Neural progenitor cell (in vitro differentiated cells): ENCODE data around the gene CERS3. TPM values are rescaled to one million over a fixed set of nuclear protein-coding genes. Genes with fewer than 3 reads are reported as not detected.

ENCODE experiments used
- DNase-seq: peaks from one replicate; pipeline ENCODE4 v3.0.0-alpha.2; 2016; ENCODE audit warnings: low spot score
- H2AFZ ChIP-seq: fragments of 200-600 bp; sonication (generic); replicated peaks from 2 replicates; pipeline ENCODE4 v1.6.1; 2016; ENCODE audit warnings: antibody characterized with exemption
- H3F3A ChIP-seq: fragments of 200-600 bp; sonication (generic); 2 replicates; pipeline ENCODE4 v1.6.1; 2016; ENCODE audit warnings: antibody characterized with exemption, low read depth
- H3K27ac ChIP-seq: fragments of 200-600 bp; sonication (generic); 2 replicates; pipeline ENCODE4 v1.5.1; 2016; ENCODE audit warnings: mild to moderate bottlenecking
- H3K27me3 ChIP-seq: fragments of 200-600 bp; sonication (generic); 2 replicates; pipeline ENCODE4 v1.6.1; 2016; ENCODE audit warnings: mild to moderate bottlenecking, moderate library complexity
- H3K36me3 ChIP-seq: fragments of 200-600 bp; sonication (generic); 2 replicates; pipeline ENCODE4 v1.5.1; 2016
- H3K4me1 ChIP-seq: fragments of 200-600 bp; sonication (generic); 2 replicates; pipeline ENCODE4 v1.6.1; 2016; ENCODE audit warnings: mixed run types
- H3K4me2 ChIP-seq: fragments of 200-600 bp; sonication (generic); 2 replicates; pipeline ENCODE4 v1.6.1; 2016
- H3K4me3 ChIP-seq: fragments of 200-600 bp; sonication (generic); 2 replicates; pipeline ENCODE4 v1.5.1; 2016
- H3K79me2 ChIP-seq: fragments of 200-600 bp; sonication (generic); 2 replicates; pipeline ENCODE4 v1.6.1; 2016; ENCODE audit warnings: low read depth
- H3K9ac ChIP-seq: fragments of 200-600 bp; sonication (generic); 2 replicates; pipeline ENCODE4 v1.6.1; 2016
- H3K9me3 ChIP-seq: fragments of 200-600 bp; sonication (generic); 2 replicates; pipeline ENCODE4 v1.5.1; 2016; ENCODE audit warnings: low read depth
- H4K20me1 ChIP-seq: fragments of 200-600 bp; sonication (generic); 2 replicates; pipeline ENCODE4 v1.6.1; 2016; ENCODE audit warnings: low read depth
- H3K27ac Mint-ChIP-seq: 3 replicates; pipeline ENCODE4 v1.8.0; 2021; ENCODE audit warnings: mixed read lengths
- H3K27me3 Mint-ChIP-seq: 2 replicates; pipeline ENCODE4 v1.8.0; 2022; ENCODE audit warnings: low read depth, mild to moderate bottlenecking, inconsistent platforms, moderate library complexity, mixed read lengths; ENCODE audit not compliant: insufficient read depth
- H3K36me3 Mint-ChIP-seq: 3 replicates; pipeline ENCODE4 v1.8.0; 2021; ENCODE audit warnings: mixed read lengths
- H3K4me1 Mint-ChIP-seq: 3 replicates; pipeline ENCODE4 v1.8.0; 2021; ENCODE audit warnings: mixed read lengths
- H3K4me3 Mint-ChIP-seq: 3 replicates; pipeline ENCODE4 v1.8.0; 2021; ENCODE audit warnings: mild to moderate bottlenecking, moderate library complexity, mixed read lengths
- H3K9me3 Mint-ChIP-seq: 3 replicates; pipeline ENCODE4 v1.8.0; 2020; ENCODE audit warnings: mixed read lengths
- EZH2 ChIP-seq: fragments of 200-600 bp; sonication (generic); IDR thresholded peaks from 2 replicates; pipeline ENCODE4 v1.6.1; 2017; ENCODE audit warnings: antibody characterized with exemption, mild to moderate bottlenecking, moderate library complexity
- EZH2phosphoT487 ChIP-seq: fragments of 200-600 bp; sonication (generic); IDR thresholded peaks from 2 replicates; pipeline ENCODE4 v1.6.1; 2017; ENCODE audit warnings: antibody characterized with exemption
- total RNA-seq: library from RNA; depleted of rRNA; stranded (reverse); fragments of >200 nt; gene quantifications from 2 replicates; pipeline ENCODE4 v1.2.3, GENCODE V29; 2015; ENCODE audit warnings: low replicate concordance
- TF ChIP-seq, protein P1 (sequence below): fragments of 200-600 bp; sonication (generic); IDR thresholded peaks from 2 replicates; pipeline ENCODE4 v1.5.1; 2017; ENCODE audit warnings: antibody characterized with exemption, mild to moderate bottlenecking

Gene CERS3
- 0.15 TPM in 1 of 2 replicates, not detected in the other for total RNA-seq

DNA sequence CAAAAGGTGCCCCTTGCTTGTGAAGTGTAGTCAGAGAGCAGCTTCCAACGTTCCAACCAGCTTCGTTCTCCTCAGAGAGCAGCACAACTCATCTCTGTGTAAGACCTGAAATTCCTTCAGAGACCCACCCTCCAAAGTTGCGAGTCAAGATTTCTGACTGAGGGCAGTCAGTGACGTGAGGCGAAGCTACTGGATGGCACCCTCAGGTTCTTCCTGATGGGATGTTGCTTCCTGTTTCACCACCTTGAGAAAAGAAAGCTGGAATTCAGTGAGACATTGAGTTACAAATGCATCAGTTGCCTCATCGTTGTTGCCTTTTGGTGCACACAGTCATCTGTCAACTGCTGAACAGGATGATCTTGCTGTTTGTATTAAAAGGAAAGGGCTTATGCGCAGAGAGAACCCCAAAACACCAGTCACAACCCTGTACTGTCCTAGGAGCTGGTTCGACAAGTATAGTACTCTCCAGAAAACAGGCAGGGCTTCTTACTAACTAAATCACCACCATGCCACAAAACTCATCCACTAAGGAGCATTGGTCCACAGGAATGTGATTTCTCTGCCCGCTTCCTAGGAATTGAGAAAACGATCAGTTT is at the start of gene CERS3:
Gene CERS3 (minus strand): TSS at position 118 of the 596 bp plus-strand sequence. CDS start 27,101 bp downstream, outside the sequence.
- no peaks in the 10 kb centered on the region for H3F3A ChIP-seq
- H3K4me2 ChIP-seq, result no peak within 1 kb of the TSS
- no peak within 1 kb of the TSS for H3K9ac ChIP-seq
- H4K20me1 ChIP-seq, result no peaks in the 10 kb centered on the region
- no peak within 1 kb of the TSS for H3K4me3 ChIP-seq
- H3K27ac ChIP-seq, result no peak within 1 kb of the TSS
- H3K9me3 Mint-ChIP-seq, result peaks cover 2% of the 10 kb centered on the region
- no peaks in the 10 kb centered on the region for H3K4me1 ChIP-seq
- H3K4me1 Mint-ChIP-seq, result no peaks in the 10 kb centered on the region
- no peak for DNase-seq
- no peaks in the 10 kb centered on the region for H3K36me3 Mint-ChIP-seq
- no peaks in the 10 kb centered on the region for H3K36me3 ChIP-seq
- H3K27me3 Mint-ChIP-seq, result peaks cover 2% of the 10 kb centered on the region
- no peaks in the 10 kb centered on the region for H3K79me2 ChIP-seq
- no peaks in the 10 kb centered on the region for H3K9me3 ChIP-seq
- no peak within 1 kb of the TSS for H3K4me3 Mint-ChIP-seq
- TF ChIP-seq, protein P1, sequence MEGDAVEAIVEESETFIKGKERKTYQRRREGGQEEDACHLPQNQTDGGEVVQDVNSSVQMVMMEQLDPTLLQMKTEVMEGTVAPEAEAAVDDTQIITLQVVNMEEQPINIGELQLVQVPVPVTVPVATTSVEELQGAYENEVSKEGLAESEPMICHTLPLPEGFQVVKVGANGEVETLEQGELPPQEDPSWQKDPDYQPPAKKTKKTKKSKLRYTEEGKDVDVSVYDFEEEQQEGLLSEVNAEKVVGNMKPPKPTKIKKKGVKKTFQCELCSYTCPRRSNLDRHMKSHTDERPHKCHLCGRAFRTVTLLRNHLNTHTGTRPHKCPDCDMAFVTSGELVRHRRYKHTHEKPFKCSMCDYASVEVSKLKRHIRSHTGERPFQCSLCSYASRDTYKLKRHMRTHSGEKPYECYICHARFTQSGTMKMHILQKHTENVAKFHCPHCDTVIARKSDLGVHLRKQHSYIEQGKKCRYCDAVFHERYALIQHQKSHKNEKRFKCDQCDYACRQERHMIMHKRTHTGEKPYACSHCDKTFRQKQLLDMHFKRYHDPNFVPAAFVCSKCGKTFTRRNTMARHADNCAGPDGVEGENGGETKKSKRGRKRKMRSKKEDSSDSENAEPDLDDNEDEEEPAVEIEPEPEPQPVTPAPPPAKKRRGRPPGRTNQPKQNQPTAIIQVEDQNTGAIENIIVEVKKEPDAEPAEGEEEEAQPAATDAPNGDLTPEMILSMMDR, result no peak
- no peak for TF ChIP-seq EZH2
- TF ChIP-seq EZH2phosphoT487, result no peak
- no peak within 1 kb of the TSS for H3K27ac Mint-ChIP-seq
- no peak within 1 kb of the TSS for H2AFZ ChIP-seq
- no peaks in the 10 kb centered on the region for H3K27me3 ChIP-seq

- H3K36me3 Mint-ChIP-seq, result peaks cover 11% of the 10 kb centered on the region
- H3K4me3 ChIP-seq, result no peak overlapping the region
- no peak overlapping the region for H3K27ac Mint-ChIP-seq
Observed at GRCh38 chr15:100573526-100573925, 44.8 kb upstream of the CERS3 start.

GRCh38 chr15:100572362-100572983 is 43.7 kb upstream of the CERS3 start:
- no peaks in the 10 kb centered on the region for H3K27me3 Mint-ChIP-seq
- Histone ChIP-seq H3K4me1 (no peaks in the 10 kb centered on the region), H3K27ac (no peak overlapping the region), H3K4me3 (no peak overlapping the region), H3K4me2 (no peak overlapping the region), H3K36me3 (no peaks in the 10 kb centered on the region), H3K9ac (no peak overlapping the region), H4K20me1 (no peaks in the 10 kb centered on the region), H3F3A (no peaks in the 10 kb centered on the region), H2AFZ (no peak overlapping the region), H3K27me3 (no peaks in the 10 kb centered on the region), H3K9me3 (no peaks in the 10 kb centered on the region), H3K79me2 (no peaks in the 10 kb centered on the region)
- H3K4me3 Mint-ChIP-seq, result no peak overlapping the region
- no peaks in the 10 kb centered on the region for H3K4me1 Mint-ChIP-seq
- H3K36me3 Mint-ChIP-seq, result peaks cover 9% of the 10 kb centered on the region
- DNase-seq, result no peak
- TF ChIP-seq, protein P1, result peak; percentile 54
- TF ChIP-seq EZH2phosphoT487 (no peak), EZH2 (no peak)
- H3K27ac Mint-ChIP-seq, result no peak overlapping the region
- H3K9me3 Mint-ChIP-seq, result no peaks in the 10 kb centered on the region

More at GRCh38 chr15:100573526-100573925, 44.8 kb upstream of the CERS3 start:
- Histone ChIP-seq H3K36me3 (no peaks in the 10 kb centered on the region), H3K4me1 (no peaks in the 10 kb centered on the region), H3K27me3 (no peaks in the 10 kb centered on the region), H3K79me2 (no peaks in the 10 kb centered on the region), H3K27ac (no peak overlapping the region), H3K9ac (no peak overlapping the region), H4K20me1 (no peaks in the 10 kb centered on the region), H3K4me2 (no peak overlapping the region), H2AFZ (no peak overlapping the region), H3F3A (no peaks in the 10 kb centered on the region), H3K9me3 (no peaks in the 10 kb centered on the region)
- TF ChIP-seq EZH2, result no peak
- TF ChIP-seq, protein P1, result no peak
- no peak for TF ChIP-seq EZH2phosphoT487
- no peak for DNase-seq
- H3K27me3 Mint-ChIP-seq, result no peaks in the 10 kb centered on the region
- H3K4me1 Mint-ChIP-seq, result no peaks in the 10 kb centered on the region
- H3K4me3 Mint-ChIP-seq, result no peak overlapping the region
- H3K9me3 Mint-ChIP-seq, result no peaks in the 10 kb centered on the region
